CD4-positive, alpha-beta T cell treated with Interleukin-2 at 100 ng/mL for 4 hours (primary cell): Measurements from ENCODE around the gene CD52.

Experiments
- DNase-seq: peaks from one replicate; pipeline ENCODE4 v3.0.0-alpha.2; 2020; ENCODE audit warnings: low spot score

Gene CD52

DNA sequence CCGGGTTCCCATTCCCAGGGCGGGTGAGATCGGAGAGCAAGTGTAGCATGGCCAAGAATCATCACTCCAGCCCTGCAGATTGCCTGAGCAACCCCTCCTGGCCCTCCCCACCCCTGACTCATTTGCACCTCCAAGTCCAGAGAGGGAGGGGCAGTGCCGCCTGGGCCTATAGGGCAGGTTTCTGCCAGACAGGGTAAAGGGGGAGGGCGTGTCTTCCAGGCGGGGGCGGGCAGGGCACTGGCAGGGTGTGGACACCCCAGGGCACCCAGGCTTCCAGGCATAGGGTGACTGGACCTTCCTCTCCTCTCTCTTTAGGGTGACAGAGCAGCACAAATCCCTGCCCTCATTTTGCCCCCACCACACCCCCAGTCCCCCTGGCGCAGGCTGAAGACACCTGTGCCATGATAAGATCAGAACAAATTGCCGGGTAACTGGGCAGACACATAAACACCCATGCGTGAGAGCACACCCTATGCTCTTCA, 39.4 kb downstream of the CD52 start:
- DNase-seq: no peak

DNA sequence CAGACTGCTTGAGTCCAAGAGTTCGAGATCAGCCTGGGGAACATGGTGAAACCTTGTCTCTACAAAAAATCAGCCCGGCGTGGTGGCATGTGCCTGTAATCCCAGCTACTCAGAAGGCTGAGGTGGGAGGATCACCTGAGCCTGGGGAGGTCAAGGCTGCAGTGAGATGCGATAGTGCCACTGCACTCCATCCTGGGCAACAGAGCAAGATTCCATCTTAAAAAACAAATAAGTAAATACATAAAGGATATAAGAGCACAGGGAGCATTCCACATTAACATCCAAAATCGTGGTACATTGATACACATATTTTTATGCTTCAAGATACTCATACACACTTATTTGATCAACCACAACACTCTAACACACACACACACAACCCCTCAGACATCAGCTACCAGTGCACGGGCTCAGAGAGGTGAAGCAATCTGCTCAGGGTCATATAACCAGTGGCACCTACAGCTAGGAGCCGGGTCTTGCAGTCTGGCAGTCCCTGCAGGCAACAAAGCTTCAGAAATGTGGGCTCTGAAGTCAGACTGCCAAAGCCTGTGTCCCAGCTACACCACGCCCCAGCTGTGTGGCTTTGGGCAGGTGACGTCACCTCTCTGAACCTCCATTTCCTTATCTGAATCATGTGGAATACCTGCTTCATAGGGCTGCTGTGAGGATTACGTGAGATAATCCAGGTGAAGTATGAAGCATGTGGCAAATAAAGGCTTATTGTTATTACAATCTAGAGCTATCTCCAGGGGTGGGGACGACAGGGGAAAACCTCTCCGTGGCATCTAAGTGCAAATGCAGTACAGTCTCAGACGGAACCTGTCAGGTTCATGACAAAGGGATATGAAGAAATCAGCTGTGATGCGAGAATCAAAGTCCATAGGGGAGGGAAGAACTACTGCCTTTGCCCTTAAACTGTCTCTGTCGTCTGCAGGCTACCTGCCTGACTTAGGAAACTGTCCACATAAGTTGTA, 40.9 kb downstream of the CD52 start:
- DNase-seq: peak; percentile 82

DNA sequence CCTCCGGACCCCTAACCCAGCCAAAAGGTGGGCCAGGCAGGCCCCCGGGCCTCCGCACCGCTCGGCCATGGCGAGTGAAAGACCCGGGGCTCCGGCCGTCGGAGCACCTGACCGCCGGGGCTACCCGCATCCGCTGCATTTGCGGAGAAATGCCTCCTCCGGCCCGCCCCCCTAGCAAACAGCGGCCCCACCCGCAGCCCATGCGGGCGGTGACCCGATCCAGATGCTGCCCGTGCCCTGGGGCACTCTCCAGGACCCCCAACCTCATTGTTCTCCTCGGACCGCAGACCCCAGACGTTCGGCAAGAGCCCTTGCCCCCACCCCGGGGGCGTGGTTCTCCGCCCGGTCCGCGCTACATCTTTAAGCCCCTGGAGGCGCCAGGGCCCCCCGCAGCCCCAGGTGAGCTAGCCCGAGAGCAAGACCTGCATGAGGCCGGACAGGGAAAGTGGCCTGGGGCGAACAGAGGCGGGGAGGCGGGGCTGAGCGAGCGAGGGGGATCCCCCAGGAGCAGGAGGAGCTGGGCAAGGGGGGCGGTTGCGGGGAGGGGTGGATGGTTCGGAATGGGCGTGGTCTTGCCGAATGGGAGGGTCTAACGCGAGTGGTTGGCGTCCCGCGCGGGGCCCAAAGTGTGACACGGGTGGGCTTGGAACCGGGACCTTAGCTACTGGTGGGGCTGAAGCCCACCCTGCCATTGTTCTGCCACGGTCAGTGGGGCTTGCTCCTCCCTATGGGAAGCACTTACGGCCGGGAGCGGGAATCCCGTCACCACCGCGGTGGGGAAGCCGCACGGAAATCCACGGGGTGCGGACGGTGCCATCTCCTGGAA, 42.4 kb downstream of the CD52 start:
- peak; percentile 34 for DNase-seq

DNA sequence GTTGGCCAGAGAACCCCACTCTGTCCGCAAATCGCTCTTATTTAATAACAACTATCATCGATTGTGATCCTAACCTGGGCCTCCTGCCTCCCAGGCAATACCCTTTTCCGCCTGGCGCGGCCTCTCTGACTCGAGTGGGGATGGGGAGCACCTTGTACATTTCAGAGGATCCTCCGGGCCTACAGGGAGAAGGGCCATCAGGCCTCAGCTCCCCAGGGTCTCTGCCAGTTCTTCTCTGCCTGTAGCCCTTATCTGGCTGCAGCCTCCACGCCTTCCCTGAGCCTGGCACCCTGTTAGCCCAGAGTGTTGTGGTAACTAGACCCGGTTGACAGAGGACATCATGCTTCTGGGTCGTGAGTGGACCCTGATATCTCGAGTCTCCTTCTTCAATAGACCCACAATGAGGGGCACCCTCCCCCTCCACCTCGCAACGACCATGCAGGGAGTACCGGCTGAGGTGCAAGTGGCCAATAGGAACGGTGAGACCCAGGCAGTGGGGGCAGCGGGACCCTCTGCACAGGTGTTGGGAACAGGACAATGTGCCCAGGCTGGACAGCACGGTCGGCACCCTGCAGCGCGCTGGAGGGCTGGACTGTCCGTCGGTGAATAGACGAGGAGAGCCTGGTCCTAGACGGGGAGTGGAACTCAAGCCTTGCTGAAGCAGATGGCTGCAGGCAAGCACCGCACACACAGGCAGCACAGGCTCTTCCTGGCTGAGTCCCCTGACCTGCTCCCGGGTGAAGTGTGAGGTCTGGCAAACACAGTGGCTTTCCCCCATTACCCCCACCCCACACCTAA, 43.2 kb downstream of the CD52 start:
- no peak for DNase-seq

DNA sequence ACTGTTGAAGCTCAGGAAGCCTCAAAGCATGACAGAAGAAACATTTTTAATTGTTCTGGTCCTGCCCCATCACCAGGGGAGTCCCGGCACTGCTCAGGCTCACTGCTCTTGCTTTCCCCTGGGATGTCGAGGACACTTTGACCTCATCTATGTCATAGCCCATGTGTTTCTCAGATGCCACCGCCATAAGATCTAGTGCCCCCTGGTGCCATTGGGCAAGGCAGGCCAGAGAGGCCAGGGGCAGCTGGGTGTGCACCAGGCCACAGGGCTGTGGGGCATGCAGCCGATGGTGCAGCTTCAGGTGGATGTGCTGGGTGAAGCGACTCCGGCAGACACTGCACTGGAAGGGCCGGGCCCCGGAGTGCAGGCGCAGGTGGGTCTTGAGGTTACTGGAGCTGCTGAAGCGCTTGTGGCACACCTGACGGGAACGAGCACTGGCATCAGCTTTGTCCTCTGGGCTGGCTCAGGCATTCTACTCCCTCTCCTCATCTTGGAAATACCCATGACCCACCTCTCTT, 43.9 kb downstream of the CD52 start:
- no peak for DNase-seq

DNA sequence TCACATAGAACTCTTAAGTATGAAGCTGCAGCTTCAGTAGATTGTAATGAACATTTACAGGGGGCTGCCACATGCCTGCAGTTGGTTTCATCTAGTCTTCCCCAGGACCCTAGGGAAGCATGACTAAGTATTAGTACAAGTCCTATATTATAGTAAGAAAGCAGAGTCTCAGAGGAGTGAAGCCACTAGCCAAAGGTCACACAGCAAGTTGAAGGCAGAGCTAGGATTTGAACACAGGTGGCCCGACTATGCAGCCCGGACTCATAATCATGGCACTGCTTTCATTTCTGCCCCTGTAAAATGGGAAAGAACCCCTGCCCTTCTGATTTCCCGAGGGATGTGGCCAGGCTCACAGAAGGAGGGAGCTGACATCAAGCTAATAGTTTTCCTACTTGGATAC, 44.6 kb downstream of the CD52 start:
- no peak for DNase-seq

DNA sequence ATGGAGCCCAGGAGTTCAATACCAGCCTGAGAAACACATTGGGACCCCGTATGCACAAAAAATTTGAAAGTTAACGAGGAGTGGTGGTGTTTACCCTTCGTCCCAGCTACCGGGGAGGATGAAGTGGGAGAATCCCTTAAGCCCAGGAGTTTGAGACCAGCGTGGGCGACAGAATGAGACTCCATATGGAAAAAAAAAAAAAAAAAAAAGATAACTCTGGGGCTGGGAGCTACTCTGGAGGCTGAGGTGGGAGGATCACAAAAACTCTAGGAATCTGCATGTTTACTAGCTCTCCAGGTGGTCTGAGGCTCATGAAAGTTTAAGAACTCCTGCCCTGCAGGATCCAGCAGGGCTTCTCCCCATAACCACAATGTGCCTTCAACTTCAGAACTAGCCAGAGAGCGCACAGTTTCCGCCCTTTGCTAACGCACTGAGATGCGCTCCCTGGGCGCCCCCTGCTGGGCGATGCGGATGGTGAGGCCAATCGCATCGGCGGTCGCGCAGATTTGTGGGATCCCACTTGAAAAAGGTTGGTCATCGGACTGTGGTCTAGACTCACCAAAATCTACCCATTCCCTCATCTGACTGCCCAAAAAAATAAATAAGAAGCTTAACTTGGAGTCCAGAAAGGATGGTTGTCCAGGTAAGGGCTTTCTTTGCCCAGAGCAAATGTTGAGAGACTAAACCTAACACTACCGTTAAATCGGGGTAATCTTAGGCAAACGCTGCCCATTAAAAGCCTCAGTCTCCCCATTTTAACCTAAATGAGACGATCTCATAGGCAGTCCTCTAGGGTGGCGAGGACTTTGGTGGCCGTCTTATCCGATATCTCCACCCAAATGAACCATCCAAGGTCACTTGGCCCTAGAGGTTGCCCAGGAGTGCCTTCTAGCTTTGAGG, 46.0 kb downstream of the CD52 start:
- DNase-seq: peak; percentile 87

DNA sequence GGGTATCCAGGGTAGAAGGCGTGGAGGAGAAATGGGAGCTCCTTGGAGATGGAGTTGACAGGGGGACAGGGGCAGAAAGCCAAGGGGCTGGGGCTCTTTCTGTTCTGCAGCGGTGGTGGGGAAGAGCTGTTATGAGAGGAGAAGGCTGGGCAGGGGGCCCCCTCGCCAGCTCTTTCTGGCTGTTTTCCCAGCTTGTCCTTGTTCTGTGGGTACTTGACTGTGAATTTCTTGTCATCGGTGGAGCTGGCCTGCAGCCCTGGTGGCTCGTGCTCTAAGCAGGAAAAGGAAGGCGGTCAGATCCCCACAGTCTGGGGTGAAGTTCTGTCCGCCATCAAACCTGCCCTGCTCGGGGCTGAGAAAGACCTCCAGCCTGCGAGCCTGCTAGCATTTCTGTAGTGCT, 47.2 kb downstream of the CD52 start:
- DNase-seq: no peak

DNA sequence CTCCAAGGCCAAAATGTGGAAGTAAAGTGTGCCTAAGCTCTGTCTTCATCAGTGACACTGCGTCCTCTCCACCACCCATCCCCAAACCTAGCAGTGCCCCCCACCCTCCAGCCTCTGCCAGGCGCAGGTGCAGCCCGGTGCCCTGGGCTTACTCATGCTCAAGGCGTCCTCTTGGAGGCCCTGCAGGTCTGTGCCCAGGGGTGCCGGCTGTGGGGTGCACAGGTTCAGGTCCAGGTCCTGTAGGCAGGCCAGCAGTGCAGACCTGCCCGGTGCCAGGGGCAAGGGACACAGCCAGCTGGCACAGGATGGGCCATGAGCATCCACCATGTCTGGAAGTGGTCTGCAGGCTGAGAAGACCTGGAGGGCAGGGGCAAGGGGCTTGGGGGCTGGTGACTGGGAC, 49.7 kb downstream of the CD52 start:
- no peak for DNase-seq

DNA sequence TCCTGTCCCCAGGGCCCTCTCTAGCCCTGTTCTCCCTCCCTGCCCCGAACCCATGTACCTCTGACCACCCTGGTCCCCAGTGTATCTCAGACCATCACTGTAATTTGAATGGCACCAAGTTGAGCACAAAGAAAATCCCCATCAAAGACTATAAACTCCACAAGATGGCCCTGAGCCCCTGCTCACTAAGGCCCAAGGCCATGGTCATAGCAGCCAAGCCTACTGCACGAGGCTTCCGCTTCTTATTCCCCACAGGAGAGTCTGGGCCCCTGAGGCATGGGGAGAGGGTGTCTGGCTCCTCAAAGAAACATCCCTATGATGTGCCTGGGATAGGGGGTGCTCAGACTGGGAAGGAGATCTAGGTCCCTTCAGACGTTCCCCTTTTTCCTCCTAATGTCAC, 50.2 kb downstream of the CD52 start:
- DNase-seq: no peak

DNA sequence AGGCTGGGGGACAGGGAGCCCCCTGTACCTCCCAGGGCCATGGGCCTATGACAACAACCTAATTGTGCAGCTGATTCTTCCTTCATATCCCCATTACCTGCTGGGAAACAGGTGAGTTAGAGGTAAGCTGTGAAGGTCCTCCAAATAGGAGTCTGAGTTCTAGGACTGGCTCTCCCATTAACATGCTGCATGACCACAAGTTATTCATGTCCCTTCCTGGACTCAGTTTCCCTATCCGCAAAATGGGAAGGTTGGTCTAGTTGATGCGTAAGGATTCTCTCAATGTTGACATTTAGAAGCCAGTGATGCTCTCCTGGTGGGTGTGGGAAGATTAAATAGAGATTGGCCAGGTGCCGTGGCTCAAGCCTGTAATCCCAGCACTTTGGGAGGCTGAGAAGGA, 50.7 kb downstream of the CD52 start:
- DNase-seq: no peak
